ENCODE measurements around the gene PDE1C.

The PDE1C gene

DNA sequence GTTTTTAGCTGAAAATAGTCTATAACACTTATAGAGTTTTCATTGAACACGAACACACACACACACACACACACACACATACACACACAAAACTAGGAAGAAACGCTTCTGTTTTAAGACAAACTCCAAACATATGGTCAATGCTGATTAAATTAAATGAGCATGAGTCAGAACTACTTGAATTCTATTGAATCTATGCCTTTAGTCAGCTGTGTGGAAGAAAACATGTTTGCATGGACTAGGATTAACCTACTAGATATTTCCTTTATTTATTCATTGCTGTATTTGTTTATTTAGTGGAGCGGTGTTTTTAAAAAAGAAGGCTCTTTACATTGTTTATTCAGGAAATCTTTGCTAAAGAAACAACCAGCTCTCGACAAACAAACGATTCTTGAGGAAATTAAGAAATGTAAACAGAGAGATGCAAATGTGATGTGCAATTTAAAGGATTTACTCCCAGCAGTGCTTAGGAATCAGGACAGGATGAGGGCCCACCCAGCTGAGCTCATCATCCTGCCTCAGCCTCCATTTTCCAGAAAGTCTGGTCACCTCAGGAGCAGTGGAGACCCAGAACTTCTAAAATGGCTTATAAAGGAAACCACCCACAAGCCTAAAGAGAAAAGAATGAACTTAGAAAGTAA lies 83.2 kb downstream of the PDE1C start:
- DNase-seq: no peak

DNA sequence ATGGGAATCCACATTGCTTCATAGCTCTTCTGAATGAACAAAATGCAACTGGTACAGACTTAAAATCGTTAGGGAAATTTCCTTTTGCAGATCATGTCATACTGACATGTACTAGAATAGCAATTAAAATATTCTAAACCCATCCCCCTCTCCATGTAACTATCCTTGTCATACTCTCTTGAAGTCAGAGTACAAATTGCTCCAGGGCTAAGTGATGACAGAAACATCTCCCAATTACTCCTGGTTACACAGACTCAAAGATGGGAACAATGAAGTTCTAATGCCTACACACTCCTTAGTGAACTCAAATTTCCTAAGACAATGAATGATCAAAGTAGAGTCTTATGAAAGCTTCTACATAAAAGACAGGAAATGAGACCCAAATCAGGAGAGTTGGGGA lies 87.2 kb downstream of the PDE1C start:
- DNase-seq: no peak

GRCh38 chr7:31981874-31982390 lies 88.3 kb downstream of the PDE1C start:
- DNase-seq: no peak

- DNase-seq: no peak
Measured at GRCh38 chr7:31979690-31980330, 90.4 kb downstream of the PDE1C start.

GRCh38 chr7:31975546-31975945 lies 94.7 kb downstream of the PDE1C start:
- no peak for DNase-seq

DNA sequence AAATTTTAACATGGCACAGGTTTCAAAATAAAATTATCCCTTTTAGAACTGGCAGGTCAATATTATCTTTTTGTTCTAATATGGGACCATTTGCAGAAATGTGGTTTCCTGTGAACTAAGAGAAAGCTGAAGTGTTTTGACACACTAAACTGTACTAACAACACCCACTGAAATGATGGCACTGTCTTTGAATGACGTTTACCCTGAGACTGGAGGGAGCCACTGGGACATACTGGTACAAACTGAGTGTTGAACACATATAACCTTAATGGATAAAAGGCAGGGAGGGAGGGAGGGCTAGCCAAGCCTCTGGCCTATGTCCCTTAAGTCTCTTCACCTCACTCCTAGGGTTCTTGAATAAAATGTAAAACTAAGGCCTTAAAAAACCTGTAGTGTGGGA lies 95.9 kb downstream of the PDE1C start:
- DNase-seq: no peak

DNA sequence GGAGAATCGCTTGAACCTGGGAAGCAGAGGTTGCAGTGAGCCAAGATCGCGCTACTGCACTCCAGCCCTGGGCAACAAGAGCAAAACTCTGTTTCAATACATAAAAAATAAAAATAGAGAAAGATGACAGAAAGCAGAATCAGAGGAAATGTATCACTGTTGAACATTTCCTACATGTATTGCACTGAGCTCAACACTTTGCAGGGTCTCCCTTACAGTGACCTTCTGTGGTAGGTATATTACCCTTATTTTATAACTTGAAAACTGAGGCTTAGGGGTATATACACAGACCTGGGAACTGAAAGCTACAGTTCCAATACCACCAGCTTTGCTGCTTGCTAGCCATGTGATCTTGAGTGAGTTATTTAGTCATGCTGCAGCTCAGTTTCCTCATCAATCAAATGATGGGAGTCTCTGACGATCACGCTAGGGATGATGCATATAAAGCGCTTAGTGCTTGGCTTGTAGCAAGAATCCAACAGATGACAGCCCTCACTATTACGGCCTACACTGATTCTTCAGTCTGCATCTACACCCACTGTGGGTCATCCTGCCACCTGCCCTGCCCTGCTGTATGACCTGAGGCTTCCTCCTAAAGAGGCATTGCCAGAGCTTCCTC lies 99.0 kb downstream of the PDE1C start:
- no peak for DNase-seq

DNA sequence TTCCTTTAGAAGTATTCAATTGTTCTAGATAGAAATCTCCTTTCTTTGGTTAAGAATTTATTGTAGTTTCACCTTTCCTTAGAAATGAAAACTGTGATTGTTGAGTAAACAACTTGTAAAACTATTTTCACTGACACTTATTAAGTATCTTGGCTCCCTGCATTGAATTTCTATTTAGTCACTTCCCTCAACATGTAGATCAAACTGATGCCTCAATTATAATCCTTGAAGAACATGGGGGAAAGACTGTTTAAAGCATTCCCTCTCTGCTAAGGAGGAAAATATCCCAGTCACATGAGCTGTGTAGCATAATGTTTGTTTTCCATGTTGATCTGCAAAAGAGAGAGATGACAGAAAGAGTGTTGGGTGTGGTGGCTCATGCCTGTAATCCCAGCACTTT lies 99.7 kb downstream of the PDE1C start:
- DNase-seq: no peak

- no peak for DNase-seq
Measured at GRCh38 chr7:31963569-31964175, 106.5 kb downstream of the PDE1C start.

- DNase-seq: no peak
Measured at GRCh38 chr7:31962246-31962645, 108.0 kb downstream of the PDE1C start.

GRCh38 chr7:31958226-31958625 lies 112.0 kb downstream of the PDE1C start:
- no peak for DNase-seq

DNA sequence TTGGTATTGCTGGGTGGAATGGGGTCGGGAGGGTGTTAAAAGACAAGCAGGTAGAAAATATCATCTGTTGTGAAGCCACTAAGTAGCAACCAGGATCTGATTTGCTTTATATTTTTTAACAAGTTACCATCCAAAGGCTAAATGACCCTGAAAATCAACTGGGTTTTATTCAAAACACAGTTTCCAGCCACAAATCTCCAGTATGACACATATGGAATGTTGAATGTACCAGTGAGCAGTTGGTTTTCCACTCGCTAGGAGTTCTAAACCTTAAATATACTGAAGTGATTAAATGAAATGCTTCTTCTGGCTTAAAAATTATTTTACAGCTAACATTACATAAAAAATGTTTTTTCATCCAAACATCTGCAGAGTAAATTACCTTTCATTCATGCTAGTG lies 112.5 kb downstream of the PDE1C start:
- DNase-seq: no peak

- DNase-seq: no peak
Measured at GRCh38 chr7:31957090-31957720, 113.0 kb downstream of the PDE1C start.

DNA sequence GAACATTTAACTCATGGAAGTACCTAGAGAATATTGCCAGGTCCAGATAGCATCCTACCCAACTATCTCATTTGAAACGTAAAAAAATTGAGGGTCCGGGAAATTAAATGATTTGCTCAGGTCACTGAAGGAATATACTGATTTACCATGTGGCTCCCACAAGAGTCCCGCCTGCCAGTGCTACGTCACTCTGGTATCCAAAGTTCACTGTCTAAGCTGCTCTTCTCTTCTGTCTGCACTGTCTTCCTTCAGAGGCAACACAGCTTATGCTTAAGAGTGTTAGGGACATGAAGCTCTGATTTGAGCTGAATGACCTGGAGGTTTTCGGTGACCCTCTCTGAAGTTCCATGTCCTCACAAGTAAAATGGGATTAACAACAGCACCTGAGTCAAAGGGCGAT lies 114.6 kb downstream of the PDE1C start:
- DNase-seq: no peak

GRCh38 chr7:31955021-31955420 lies 115.2 kb downstream of the PDE1C start:
- no peak for DNase-seq

DNA sequence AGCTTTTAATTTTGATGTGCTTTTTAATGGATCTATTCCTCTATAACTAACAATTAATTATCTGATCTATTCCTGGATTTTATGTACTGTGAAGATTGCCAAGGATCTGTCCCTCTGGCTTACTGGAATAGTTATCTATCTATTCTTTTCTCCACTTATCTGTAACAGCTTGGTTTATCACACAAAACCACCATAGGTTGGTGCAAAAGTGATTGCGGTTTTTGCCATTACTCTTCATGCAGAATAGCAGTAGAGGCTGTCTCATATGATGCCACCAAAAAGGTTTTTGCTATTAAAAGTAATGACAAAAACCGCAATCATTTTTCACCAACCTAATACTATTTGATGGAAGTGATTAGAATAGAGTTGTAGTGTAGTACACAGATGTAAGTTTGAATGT lies 115.7 kb downstream of the PDE1C start:
- DNase-seq: no peak

- DNase-seq: no peak
Measured at GRCh38 chr7:31953432-31953831, 116.8 kb downstream of the PDE1C start.

GRCh38 chr7:31950091-31950755 lies 120.0 kb downstream of the PDE1C start:
- DNase-seq: no peak

GRCh38 chr7:31948029-31948428 lies 122.2 kb downstream of the PDE1C start:
- DNase-seq: no peak

DNA sequence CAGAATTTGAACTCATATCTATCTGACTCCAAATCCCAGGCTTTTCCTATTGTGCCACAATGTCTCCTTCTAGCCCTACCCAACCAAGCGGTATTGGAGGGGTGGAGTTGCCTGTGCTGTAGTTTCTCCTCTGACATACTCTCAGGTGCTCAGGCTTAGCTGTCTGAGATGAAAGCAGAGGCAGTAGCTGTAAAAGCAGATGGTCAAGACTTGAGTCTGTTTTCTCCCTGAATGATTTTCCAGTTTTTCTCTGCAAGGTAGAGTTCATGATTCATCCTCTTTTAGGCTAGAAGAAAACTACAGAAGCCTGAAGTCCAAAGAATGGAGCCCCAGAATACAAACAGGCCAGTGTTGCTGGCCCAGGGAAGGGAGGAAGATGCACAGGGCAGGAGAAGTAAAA lies 130.0 kb downstream of the PDE1C start:
- DNase-seq: no peak

DNA sequence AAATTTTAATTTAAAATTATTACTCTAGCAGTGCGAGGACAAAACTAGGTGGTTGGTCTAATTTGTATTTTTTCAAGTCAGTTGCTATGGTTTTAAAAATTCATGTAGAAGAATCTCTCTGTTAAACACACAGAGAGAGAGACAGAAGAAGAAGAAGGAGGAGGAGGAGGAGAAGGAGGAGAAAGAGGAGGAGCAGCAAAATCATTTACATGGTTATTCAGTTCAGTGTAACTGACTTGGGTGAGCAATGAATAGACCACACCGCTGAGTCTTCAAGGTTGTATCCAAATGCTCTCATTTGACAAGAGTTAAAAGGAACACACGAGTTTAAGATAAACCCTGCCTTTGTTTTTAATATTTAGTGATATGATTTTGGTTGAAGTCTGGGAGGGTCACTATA lies 131.1 kb downstream of the PDE1C start:
- no peak for DNase-seq

DNA sequence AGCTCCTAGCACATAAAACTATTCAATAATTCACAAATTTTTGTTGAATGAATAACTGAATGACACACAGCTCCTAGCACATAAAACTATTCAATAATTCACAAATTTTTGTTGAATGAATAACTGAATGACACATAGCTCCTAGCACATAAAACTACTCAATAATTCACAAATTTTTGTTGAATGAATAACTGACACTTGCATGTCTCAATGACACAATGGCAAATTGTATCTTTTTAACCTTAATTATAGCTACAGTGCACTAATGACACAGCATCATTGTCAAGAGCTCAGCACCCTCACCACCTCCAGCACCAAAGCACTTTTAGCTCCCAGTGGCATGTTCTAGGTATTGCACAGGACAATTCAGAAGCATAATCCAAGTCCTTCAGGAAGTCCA lies 131.6 kb downstream of the PDE1C start:
- no peak for DNase-seq

DNA sequence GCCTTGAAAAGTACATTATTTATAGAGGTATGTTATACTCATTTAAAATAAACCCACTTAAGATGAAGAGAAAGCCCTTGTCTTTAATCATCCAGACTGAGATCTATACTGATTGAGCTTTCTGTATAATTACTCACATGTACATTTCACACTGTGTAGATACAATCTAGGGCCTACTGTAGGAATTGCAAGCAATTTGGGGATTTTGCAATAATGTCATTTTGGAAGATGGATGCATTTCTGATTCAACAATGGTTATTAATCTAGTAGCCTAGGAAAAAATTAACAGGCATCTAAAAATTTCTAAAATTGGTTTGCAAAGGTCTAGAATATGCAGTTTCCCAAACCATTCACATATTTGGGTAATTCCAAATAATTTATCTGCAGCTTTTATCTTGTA lies 132.2 kb downstream of the PDE1C start:
- DNase-seq: no peak
